A673 (cell line): ENCODE data around the gene ZNF605.

ENCODE experiments used
- CTCF ChIP-seq: fragments of 300-800, 200-600 bp; sonication (generic); conservative IDR thresholded peaks from 2 replicates; pipeline ENCODE4 v1.5.1; 2017; ENCODE audit warnings: low read depth, mild to moderate bottlenecking, antibody characterized with exemption, low read length, moderate library complexity, mixed read lengths
- EZH2 ChIP-seq: fragments of 200-600 bp; sonication (generic); IDR thresholded peaks from 2 replicates; pipeline ENCODE4 v1.6.1; 2017; ENCODE audit warnings: borderline replicate concordance, low read depth, mild to moderate bottlenecking, mixed read lengths, antibody characterized with exemption, low read length; ENCODE audit not compliant: poor library complexity, severe bottlenecking

- TF ChIP-seq CTCF, result no peak
- no peak for TF ChIP-seq EZH2
Measured at GRCh38 chr12:132967736-132968135, 11.6 kb upstream of the ZNF605 start.
